Suprapubic skin (tissue), 4 donors: ENCODE results near the gene WFDC12. TPM values are rescaled to one million over a fixed set of nuclear protein-coding genes. Genes with fewer than 3 reads are reported as not detected.

Experiments
- DNase-seq, 2 donors: peaks; one replicate each; pipeline ENCODE4 v3.0.0-alpha.2; 2019; ENCODE audit warnings: low spot score in 2 of 2
- H3K27ac ChIP-seq: fragments of 200-600 bp; sonication (generic); one replicate; pipeline ENCODE4 v1.5.1; 2019
- H3K27me3 ChIP-seq: fragments of 200-600 bp; sonication (generic); one replicate; pipeline ENCODE4 v1.5.1; 2019
- H3K36me3 ChIP-seq: fragments of 200-600 bp; sonication (generic); one replicate; pipeline ENCODE4 v1.5.1; 2019
- H3K4me1 ChIP-seq: fragments of 200-600 bp; sonication (generic); one replicate; pipeline ENCODE4 v1.5.1; 2019
- H3K4me3 ChIP-seq: fragments of 200-600 bp; sonication (generic); one replicate; pipeline ENCODE4 v1.5.1; 2019; ENCODE audit warnings: mild to moderate bottlenecking
- H3K9me3 ChIP-seq: fragments of 200-600 bp; sonication (generic); one replicate; pipeline ENCODE4 v1.5.1; 2019
- CTCF ChIP-seq, 2 donors: fragments of 200-600 bp in 1 of 2; fragments of 450-650 bp in 1 of 2; sonication (generic) in 1 of 2; IDR thresholded peaks; one replicate each; pipeline ENCODE4 v1.5.1; 2016 to 2019; ENCODE audit warnings: antibody characterized with exemption in 2 of 2, mild to moderate bottlenecking in 1 of 2, moderate library complexity in 1 of 2
- EP300 ChIP-seq: sonication (generic); formaldehyde crosslinking; IDR thresholded peaks from one replicate; pipeline ENCODE4 v1.6.1; 2017; ENCODE audit warnings: antibody characterized with exemption
- POLR2A ChIP-seq, 2 donors: fragments of 450-650 bp; IDR thresholded peaks; one replicate each; pipeline ENCODE4 v1.6.1; 2017; ENCODE audit warnings: antibody characterized with exemption in 2 of 2, mild to moderate bottlenecking in 2 of 2, moderate library complexity in 2 of 2
- POLR2AphosphoS5 ChIP-seq, 3 donors: sonication (generic); formaldehyde crosslinking; IDR thresholded peaks; one replicate each; pipeline ENCODE4 v1.6.1; 2017; ENCODE audit warnings: antibody characterized with exemption in 3 of 3
- WGBS: methylation state at CpG from one replicate; pipeline ENCODE4 v1.1.5; 2018; 5-methylcytosine and 5-hydroxymethylcytosine counted together
- total RNA-seq, 4 donors: library from RNA; depleted of rRNA; stranded (reverse); fragments of >200 nt; gene quantifications; one replicate each; pipeline ENCODE4 v1.1.0, GENCODE V29; 2016

WFDC12 gene
- total RNA-seq, 4 donors from 2014 or later = 0.98 to 7.6 (median 2.3) TPM; not detected in 1

- no peak overlapping the region for H3K4me3 ChIP-seq
- no peaks in the 10 kb centered on the region for H3K9me3 ChIP-seq
- TF ChIP-seq POLR2A (IDR thresholded peaks at IDR 0.05) (no peak), EP300 (no peak), CTCF (IDR thresholded peaks at IDR 0.05) (no peak), POLR2AphosphoS5 (IDR thresholded peaks at IDR 0.05) (no peak)
- H3K4me1 ChIP-seq = peaks cover 20% of the 10 kb centered on the region
- peaks cover 15% of the 10 kb centered on the region for H3K27me3 ChIP-seq
- WGBS = 76% methylated on average over 2 of the region's 2 CpGs
- DNase-seq = no peak
- no peak overlapping the region for H3K27ac ChIP-seq
- no peaks in the 10 kb centered on the region for H3K36me3 ChIP-seq
Observed at GRCh38 chr20:45103072-45103471, 21.2 kb downstream of the WFDC12 start.

GRCh38 chr20:45101333-45101850, 22.9 kb downstream of the WFDC12 start:
- TF ChIP-seq EP300 (no peak), POLR2A (IDR thresholded peaks at IDR 0.05) (no peak), CTCF (IDR thresholded peaks at IDR 0.05) (no peak), POLR2AphosphoS5 (IDR thresholded peaks at IDR 0.05) (no peak)
- H3K27ac ChIP-seq = no peak overlapping the region
- H3K4me1 ChIP-seq = peaks cover 26% of the 10 kb centered on the region
- peaks cover 29% of the 10 kb centered on the region for H3K27me3 ChIP-seq
- H3K36me3 ChIP-seq = no peaks in the 10 kb centered on the region
- no peak for DNase-seq
- H3K4me3 ChIP-seq = no peak overlapping the region
- 61% methylated on average over 5 of the region's 6 CpGs for WGBS
- no peaks in the 10 kb centered on the region for H3K9me3 ChIP-seq

GRCh38 chr20:45100563-45101245, 23.6 kb downstream of the WFDC12 start, which contains the start of gene KCNS1:
Gene KCNS1, minus strand, starts transcription at chr20:45101127. Its CDS starts 1,891 bp downstream, at chr20:45099236.
- H3K27ac ChIP-seq = no peak within 1 kb of the TSS
- H3K4me3 ChIP-seq = peak within 1 kb of the TSS; percentile 11
- no peaks in the 10 kb centered on the region for H3K36me3 ChIP-seq
- peak in 1 of 2 donors; percentile 59 for DNase-seq
- TF ChIP-seq CTCF (IDR thresholded peaks at IDR 0.05) (no peak), POLR2AphosphoS5 (IDR thresholded peaks at IDR 0.05) (no peak), POLR2A (IDR thresholded peaks at IDR 0.05) (no peak), EP300 (no peak)
- H3K4me1 ChIP-seq = peaks cover 27% of the 10 kb centered on the region
- peaks cover 32% of the 10 kb centered on the region for H3K27me3 ChIP-seq
- H3K9me3 ChIP-seq = no peaks in the 10 kb centered on the region
- 25% methylated on average over 8 of the region's 38 CpGs for WGBS

- Histone ChIP-seq H3K36me3 (no peaks in the 10 kb centered on the region), H3K27ac (no peak overlapping the region), H3K9me3 (no peaks in the 10 kb centered on the region), H3K27me3 (peaks cover 32% of the 10 kb centered on the region), H3K4me1 (peaks cover 30% of the 10 kb centered on the region), H3K4me3 (peak overlapping the region; percentile 34)
- no peak for DNase-seq
- TF ChIP-seq POLR2AphosphoS5 (IDR thresholded peaks at IDR 0.05) (no peak), POLR2A (IDR thresholded peaks at IDR 0.05) (no peak), CTCF (IDR thresholded peaks at IDR 0.05) (no peak), EP300 (no peak)
- 7% methylated on average over 3 of the region's 91 CpGs for WGBS
Observed at GRCh38 chr20:45098103-45098773, 26.0 kb downstream of the WFDC12 start.

- H3K4me3 ChIP-seq = peak overlapping the region; percentile 34
Observed at GRCh38 chr20:45097485-45098102, 26.7 kb downstream of the WFDC12 start.

More at GRCh38 chr20:45097485-45098102, 26.7 kb downstream of the WFDC12 start:
- Histone ChIP-seq H3K9me3 (no peaks in the 10 kb centered on the region), H3K4me1 (peaks cover 30% of the 10 kb centered on the region), H3K27ac (no peak overlapping the region), H3K36me3 (no peaks in the 10 kb centered on the region), H3K27me3 (peaks cover 32% of the 10 kb centered on the region)
- 72% methylated on average over 35 of the region's 56 CpGs for WGBS
- TF ChIP-seq CTCF (IDR thresholded peaks at IDR 0.05) (no peak), POLR2A (IDR thresholded peaks at IDR 0.05) (no peak)
- no peak for DNase-seq
